OCI-LY1 (cell line): ENCODE data around the gene SUPT3H.
"Not testable (repeated sequence)": the region's sequence is repeated elsewhere in the genome, so short reads cannot be mapped to it uniquely, and the experiment has no call there.

Experiments used
- H2AFZ ChIP-seq: fragments of 200-600 bp; sonication (generic), shearing (Covaris generic); 2 replicates; pipeline ENCODE4 v1.6.0; 2014; ENCODE audit warnings: antibody characterized with exemption, mild to moderate bottlenecking, low read length
- H3F3A ChIP-seq: fragments of 200-600 bp; sonication (generic), shearing (Covaris generic); 2 replicates; pipeline ENCODE4 v1.6.0; 2014; ENCODE audit warnings: mild to moderate bottlenecking, antibody characterized with exemption, low read length, moderate library complexity; ENCODE audit not compliant: insufficient read depth
- H3K27ac ChIP-seq: fragments of 200-600 bp; sonication (generic); 2 replicates; pipeline ENCODE4 v1.5.1; 2014; ENCODE audit warnings: low read length, mixed run types, mild to moderate bottlenecking, low read depth; ENCODE audit not compliant: poor library complexity, severe bottlenecking
- H3K27me3 ChIP-seq: fragments of 200-600 bp; sonication (generic); 2 replicates; pipeline ENCODE4 v1.6.0; 2014; ENCODE audit warnings: antibody characterized with exemption, mild to moderate bottlenecking, low read length, moderate library complexity; ENCODE audit not compliant: insufficient read depth
- H3K36me3 ChIP-seq: fragments of 200-600 bp; sonication (generic); 2 replicates; pipeline ENCODE4 v1.6.1; 2014; ENCODE audit warnings: mild to moderate bottlenecking, antibody characterized with exemption, low read length, moderate library complexity, mixed read lengths; ENCODE audit not compliant: insufficient read depth
- H3K4me1 ChIP-seq: fragments of 200-600 bp; sonication (generic); 2 replicates; pipeline ENCODE4 v1.5.1; 2014; ENCODE audit warnings: mild to moderate bottlenecking, low read length, moderate library complexity; ENCODE audit not compliant: insufficient read depth, severe bottlenecking
- H3K4me2 ChIP-seq: fragments of 200-600 bp; sonication (generic), shearing (Covaris generic); 2 replicates; pipeline ENCODE4 v1.6.1; 2014; ENCODE audit warnings: low read length
- H3K4me3 ChIP-seq: fragments of 200-600 bp; sonication (generic); 2 replicates; pipeline ENCODE4 v1.5.1; 2014; ENCODE audit warnings: low read length, low read depth, mild to moderate bottlenecking, mixed read lengths; ENCODE audit not compliant: poor library complexity, severe bottlenecking
- H3K79me2 ChIP-seq: fragments of 200-600 bp; shearing (Covaris generic); 2 replicates; pipeline ENCODE4 v1.6.1; 2016; ENCODE audit warnings: mixed run types, low read length, mixed read lengths; ENCODE audit not compliant: insufficient read depth
- H3K9ac ChIP-seq: fragments of 200-600 bp; sonication (generic), shearing (Covaris generic); 2 replicates; pipeline ENCODE4 v1.6.1; 2014; ENCODE audit warnings: mild to moderate bottlenecking, low read length, mixed read lengths
- H3K9me2 ChIP-seq: fragments of 200-600 bp; sonication (generic), shearing (Covaris generic); 2 replicates; pipeline ENCODE4 v1.6.1; 2014; ENCODE audit warnings: low read depth, mild to moderate bottlenecking, low read length, mixed read lengths
- H3K9me3 ChIP-seq: fragments of 200-600 bp; shearing (Covaris generic); 2 replicates; pipeline ENCODE4 v1.6.1; 2014; ENCODE audit warnings: low read length, mixed read lengths
- H4K20me1 ChIP-seq: fragments of 200-600 bp; sonication (generic), shearing (Covaris generic); 2 replicates; pipeline ENCODE4 v1.6.0; 2016; ENCODE audit warnings: mild to moderate bottlenecking, low read length; ENCODE audit not compliant: insufficient read depth
- CTCF ChIP-seq: fragments of 200-600 bp; sonication (generic), shearing (Covaris generic); IDR thresholded peaks from 2 replicates; pipeline ENCODE4 v1.5.1; 2017; ENCODE audit warnings: mild to moderate bottlenecking, antibody characterized with exemption, low read length, moderate library complexity, mixed read lengths
- EZH2 ChIP-seq: fragments of 200-600 bp; sonication (generic), shearing (Covaris generic); IDR thresholded peaks from 2 replicates; pipeline ENCODE4 v1.8.0; 2017; ENCODE audit warnings: borderline replicate concordance, mixed run types, mild to moderate bottlenecking, antibody characterized with exemption, low read length, moderate library complexity, mixed read lengths

The SUPT3H gene

GRCh38 chr6:45299096-45299581 lies 78.6 kb downstream of the SUPT3H start:
- Histone ChIP-seq H3K4me2 (no peak overlapping the region), H3F3A (no peaks in the 10 kb centered on the region), H3K27me3 (no peaks in the 10 kb centered on the region), H3K9me3 (no peaks in the 10 kb centered on the region), H3K4me1 (no peaks in the 10 kb centered on the region), H3K36me3 (no peaks in the 10 kb centered on the region), H3K9ac (no peak overlapping the region), H3K27ac (no peak overlapping the region), H4K20me1 (no peaks in the 10 kb centered on the region), H3K79me2 (no peaks in the 10 kb centered on the region), H2AFZ (no peak overlapping the region), H3K9me2 (no peaks in the 10 kb centered on the region), H3K4me3 (no peak overlapping the region)
- TF ChIP-seq CTCF = no peak
- TF ChIP-seq EZH2 = no peak

GRCh38 chr6:45297320-45297719 lies 80.4 kb downstream of the SUPT3H start:
- H3K27me3 ChIP-seq = no peaks in the 10 kb centered on the region
- H3K9ac ChIP-seq = no peak overlapping the region
- H3K9me3 ChIP-seq = no peaks in the 10 kb centered on the region
- H3K4me3 ChIP-seq = no peak overlapping the region
- H3F3A ChIP-seq = no peaks in the 10 kb centered on the region
- H4K20me1 ChIP-seq = no peaks in the 10 kb centered on the region
- TF ChIP-seq EZH2 = no peak
- TF ChIP-seq CTCF = no peak
- no peaks in the 10 kb centered on the region for H3K9me2 ChIP-seq
- no peaks in the 10 kb centered on the region for H3K36me3 ChIP-seq
- H2AFZ ChIP-seq = no peak overlapping the region
- no peak overlapping the region for H3K4me2 ChIP-seq
- H3K4me1 ChIP-seq = no peaks in the 10 kb centered on the region
- H3K79me2 ChIP-seq = no peaks in the 10 kb centered on the region
- no peak overlapping the region for H3K27ac ChIP-seq

GRCh38 chr6:45294065-45294701 lies 83.6 kb downstream of the SUPT3H start:
- not testable (repeated sequence) for H3K4me2 ChIP-seq, H3K27me3 ChIP-seq

GRCh38 chr6:45293306-45293705 lies 84.4 kb downstream of the SUPT3H start:
- H3K27ac ChIP-seq = no peak overlapping the region
- no peaks in the 10 kb centered on the region for H3K9me2 ChIP-seq
- H4K20me1 ChIP-seq = no peaks in the 10 kb centered on the region

More at GRCh38 chr6:45294065-45294701, 83.6 kb downstream of the SUPT3H start:
- not testable (repeated sequence) for H3K36me3 ChIP-seq, H3K9ac ChIP-seq, H3K4me1 ChIP-seq, H3K9me3 ChIP-seq, H3K27ac ChIP-seq, H3F3A ChIP-seq, H3K4me3 ChIP-seq, H3K79me2 ChIP-seq, H2AFZ ChIP-seq, H4K20me1 ChIP-seq, H3K9me2 ChIP-seq

More at GRCh38 chr6:45293306-45293705, 84.4 kb downstream of the SUPT3H start:
- no peaks in the 10 kb centered on the region for H3K79me2 ChIP-seq
- H3K4me2 ChIP-seq = no peak overlapping the region
- no peaks in the 10 kb centered on the region for H3K9me3 ChIP-seq
- no peak overlapping the region for H3K9ac ChIP-seq
- no peak overlapping the region for H2AFZ ChIP-seq
- H3K27me3 ChIP-seq = no peaks in the 10 kb centered on the region
- no peak overlapping the region for H3K4me3 ChIP-seq
- TF ChIP-seq CTCF (no peak), EZH2 (no peak)
- no peaks in the 10 kb centered on the region for H3K36me3 ChIP-seq
- no peaks in the 10 kb centered on the region for H3F3A ChIP-seq
- H3K4me1 ChIP-seq = no peaks in the 10 kb centered on the region
